ENCODE results near the gene MED17. TPM values are rescaled to one million over a fixed set of nuclear protein-coding genes. Genes with fewer than 3 reads are reported as not detected.

The MED17 gene
- polyA plus RNA-seq, 1 of the 3 experiments (the other 2 are of a cell fraction), result 19.3 TPM

DNA sequence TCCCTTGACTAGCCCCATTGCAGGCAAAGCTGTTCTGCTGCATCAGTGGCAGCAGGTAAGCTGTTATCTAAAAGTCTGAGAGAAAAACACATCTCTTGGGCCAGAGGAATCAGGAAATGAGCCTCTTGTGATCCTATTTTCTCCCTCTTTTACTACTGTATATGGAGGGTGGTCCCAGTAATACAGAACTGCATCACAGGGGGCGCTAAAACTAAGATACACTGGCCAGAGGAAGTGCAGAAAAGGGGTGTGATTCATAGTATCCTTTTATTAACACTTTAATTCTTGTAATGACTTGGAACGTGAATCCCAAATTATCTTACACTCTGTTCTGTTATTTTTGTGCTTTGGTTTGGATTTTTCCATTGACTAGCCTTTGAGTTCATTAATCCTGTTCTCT, 8.8 kb upstream of the MED17 start:
- Histone ChIP-seq H3K4me1 (ENCODE audit: control insufficient read depth in 1 of 2, insufficient read depth in 2 of 2, low read depth in 1 of 2, low read length in 1 of 2) (no peaks in the 10 kb centered on the region), H3K27me3 (ENCODE audit: insufficient read depth) (no peaks in the 10 kb centered on the region), H2AFZ (ENCODE audit: low read depth) (no peak overlapping the region), H3K9ac (no peak overlapping the region), H3K9me2 (no peaks in the 10 kb centered on the region), H3K9me3 (no peaks in the 10 kb centered on the region), H3K4me2 (no peak overlapping the region), H3K36me3 (replicated peaks in 1 of 2; ENCODE audit: control insufficient read depth in 1 of 2, insufficient read depth in 2 of 2, low read length in 1 of 2) (no peaks in the 10 kb centered on the region), H4K20me1 (ENCODE audit: insufficient read depth) (no peaks in the 10 kb centered on the region), H3K79me2 (ENCODE audit: insufficient read depth) (no peaks in the 10 kb centered on the region), H3F3A (replicated peaks; ENCODE audit: insufficient read depth) (no peaks in the 10 kb centered on the region), H3K4me3 (ENCODE audit: low read depth in 2 of 2, low read length in 1 of 2) (no peak overlapping the region; a peak in 1 of 4 replicates), H3K27ac (ENCODE audit: low read depth in 2 of 2, low read length in 1 of 2) (no peak overlapping the region)
- ChIA-PET POLR2A (interaction anchor here (1.0 kb wide), 1 partner anchor 9 kb away, joined by 4 read pairs; the partner anchor contains the start of gene MED17), CTCF (interaction anchor here (0.8 kb wide), 1 partner anchor 20 kb away, joined by 3 read pairs; no protein-coding TSS in a partner anchor)
- no peak for TF ChIP-seq MAX (IDR thresholded peaks at IDR 0.05; ENCODE audit: low read depth)
- TF ChIP-seq SIN3A (IDR thresholded peaks at IDR 0.05; ENCODE audit: borderline replicate concordance, low read depth, low read length), result no peak
- TF ChIP-seq, protein P1, sequence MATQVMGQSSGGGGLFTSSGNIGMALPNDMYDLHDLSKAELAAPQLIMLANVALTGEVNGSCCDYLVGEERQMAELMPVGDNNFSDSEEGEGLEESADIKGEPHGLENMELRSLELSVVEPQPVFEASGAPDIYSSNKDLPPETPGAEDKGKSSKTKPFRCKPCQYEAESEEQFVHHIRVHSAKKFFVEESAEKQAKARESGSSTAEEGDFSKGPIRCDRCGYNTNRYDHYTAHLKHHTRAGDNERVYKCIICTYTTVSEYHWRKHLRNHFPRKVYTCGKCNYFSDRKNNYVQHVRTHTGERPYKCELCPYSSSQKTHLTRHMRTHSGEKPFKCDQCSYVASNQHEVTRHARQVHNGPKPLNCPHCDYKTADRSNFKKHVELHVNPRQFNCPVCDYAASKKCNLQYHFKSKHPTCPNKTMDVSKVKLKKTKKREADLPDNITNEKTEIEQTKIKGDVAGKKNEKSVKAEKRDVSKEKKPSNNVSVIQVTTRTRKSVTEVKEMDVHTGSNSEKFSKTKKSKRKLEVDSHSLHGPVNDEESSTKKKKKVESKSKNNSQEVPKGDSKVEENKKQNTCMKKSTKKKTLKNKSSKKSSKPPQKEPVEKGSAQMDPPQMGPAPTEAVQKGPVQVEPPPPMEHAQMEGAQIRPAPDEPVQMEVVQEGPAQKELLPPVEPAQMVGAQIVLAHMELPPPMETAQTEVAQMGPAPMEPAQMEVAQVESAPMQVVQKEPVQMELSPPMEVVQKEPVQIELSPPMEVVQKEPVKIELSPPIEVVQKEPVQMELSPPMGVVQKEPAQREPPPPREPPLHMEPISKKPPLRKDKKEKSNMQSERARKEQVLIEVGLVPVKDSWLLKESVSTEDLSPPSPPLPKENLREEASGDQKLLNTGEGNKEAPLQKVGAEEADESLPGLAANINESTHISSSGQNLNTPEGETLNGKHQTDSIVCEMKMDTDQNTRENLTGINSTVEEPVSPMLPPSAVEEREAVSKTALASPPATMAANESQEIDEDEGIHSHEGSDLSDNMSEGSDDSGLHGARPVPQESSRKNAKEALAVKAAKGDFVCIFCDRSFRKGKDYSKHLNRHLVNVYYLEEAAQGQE (IDR thresholded peaks at IDR 0.05; ENCODE audit: low read depth, low read length), result no peak
- TF ChIP-seq RCOR1 (IDR thresholded peaks at IDR 0.05; ENCODE audit: low read length), result no peak
- peak; percentile 44 for TF ChIP-seq CTCF (IDR thresholded peaks at IDR 0.05)
- DNase-seq, result peak; percentile 43
- 58% methylated on average over 2 of the region's 2 CpGs for WGBS (ENCODE audit: low lambda C conversion rate)

- no peaks in the 10 kb centered on the region for H3K9me3 ChIP-seq
- peak overlapping the region; percentile 94 to 96; a peak in 2 of 4 replicates for H3K27ac ChIP-seq (ENCODE audit: low read depth in 2 of 2, low read length in 1 of 2)
- TF ChIP-seq FOXJ3 (CRISPR knock-in tag; IDR thresholded peaks at IDR 0.05), result no peak
- TF ChIP-seq, protein P2, sequence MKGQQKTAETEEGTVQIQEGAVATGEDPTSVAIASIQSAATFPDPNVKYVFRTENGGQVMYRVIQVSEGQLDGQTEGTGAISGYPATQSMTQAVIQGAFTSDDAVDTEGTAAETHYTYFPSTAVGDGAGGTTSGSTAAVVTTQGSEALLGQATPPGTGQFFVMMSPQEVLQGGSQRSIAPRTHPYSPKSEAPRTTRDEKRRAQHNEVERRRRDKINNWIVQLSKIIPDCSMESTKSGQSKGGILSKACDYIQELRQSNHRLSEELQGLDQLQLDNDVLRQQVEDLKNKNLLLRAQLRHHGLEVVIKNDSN (IDR thresholded peaks at IDR 0.05; ENCODE audit: borderline replicate concordance, low read depth), result no peak
- TF ChIP-seq YY1 (IDR thresholded peaks at IDR 0.05; ENCODE audit: low read depth), result no peak
- TF ChIP-seq, protein P1 (IDR thresholded peaks at IDR 0.05; ENCODE audit: low read depth, low read length), result no peak
- TF ChIP-seq FOXM1 (IDR thresholded peaks at IDR 0.05; ENCODE audit: low read depth), result no peak
- TF ChIP-seq TCF12 (IDR thresholded peaks at IDR 0.05), result no peak
- no peak for TF ChIP-seq RXRA (IDR thresholded peaks at IDR 0.05; ENCODE audit: borderline replicate concordance, low read depth)
- no peak for TF ChIP-seq RCOR1 (IDR thresholded peaks at IDR 0.05; ENCODE audit: low read length)
- no peaks in the 10 kb centered on the region for H3K27me3 ChIP-seq (ENCODE audit: insufficient read depth)
- peak overlapping the region; percentile 79 to 89 for H3K4me3 ChIP-seq (ENCODE audit: low read depth in 2 of 2, low read length in 1 of 2)
- DNase-seq, result no peak
- H3F3A ChIP-seq (replicated peaks; ENCODE audit: insufficient read depth), result peaks cover 4% of the 10 kb centered on the region
- CTCF ChIA-PET, result interaction anchor here (1.1 to 1.4 kb wide), 5 partner anchors 11 to 44 kb away, joined by 4 to 5 read pairs (median 5); partner anchors contain the start of genes C11orf54 and TAF1D
- H3K9ac ChIP-seq, result peak overlapping the region; percentile 99; the same call in 1 of the 2 replicates
- H3K4me1 ChIP-seq (ENCODE audit: control insufficient read depth in 1 of 2, insufficient read depth in 2 of 2, low read depth in 1 of 2, low read length in 1 of 2), result peaks cover 2 to 18% of the 10 kb centered on the region in 2 experiments; a peak in 3 of 4 replicates
- peaks cover 37% of the 10 kb centered on the region for H4K20me1 ChIP-seq (ENCODE audit: insufficient read depth)
- peak overlapping the region; percentile 91 for H3K4me2 ChIP-seq
- peaks cover 3 to 9% of the 10 kb centered on the region in 2 experiments for H3K36me3 ChIP-seq (replicated peaks in 1 of 2; ENCODE audit: control insufficient read depth in 1 of 2, insufficient read depth in 2 of 2, low read length in 1 of 2)
- POLR2A ChIA-PET, result interaction anchor here (1.0 to 2.5 kb wide), 5 partner anchors 12 to 345 kb away, joined by 3 to 72 read pairs (median 5); partner anchors contain the start of genes C11orf54, PANX1 and TAF1D
- peaks cover 49% of the 10 kb centered on the region for H3K79me2 ChIP-seq (ENCODE audit: insufficient read depth)
- WGBS (ENCODE audit: low lambda C conversion rate), result 48% methylated on average over 7 of the region's 7 CpGs
- H2AFZ ChIP-seq (ENCODE audit: low read depth), result peak overlapping the region; percentile 84
- H3K9me2 ChIP-seq, result no peaks in the 10 kb centered on the region
Observed at GRCh38 chr11:93783362-93783761, 720 bp upstream of the MED17 start.
